ENCODE data around the gene SLC25A21.
"Not testable (repeated sequence)": the region's sequence is repeated elsewhere in the genome, so short reads cannot be mapped to it uniquely, and the experiment has no call there.

Gene SLC25A21

GRCh38 chr14:37209617-37210016 is 37.2 kb upstream of the SLC25A21 start:
- not testable (repeated sequence) for H3K27me3 ChIP-seq (ENCODE audit: insufficient read depth, low read length, poor library complexity); H2BK15ac ChIP-seq (replicated peaks; ENCODE audit: low read depth); H3K79me1 ChIP-seq (ENCODE audit: low read length); H3K4me2 ChIP-seq (ENCODE audit: low read length); H4K8ac ChIP-seq (ENCODE audit: low read depth, low read length); H2AK5ac ChIP-seq (ENCODE audit: low read length); H3K27ac ChIP-seq (ENCODE audit: low read depth, low read length); H3K4me1 ChIP-seq (ENCODE audit: control insufficient read depth, low read depth, low read length); H3K36me3 ChIP-seq (ENCODE audit: control insufficient read depth, insufficient read depth, low read length); H3K4ac ChIP-seq (ENCODE audit: low read depth, low read length); H2BK5ac ChIP-seq (ENCODE audit: low read length); H2BK120ac ChIP-seq (ENCODE audit: low read depth, low read length); DNase-seq; H3K23ac ChIP-seq (ENCODE audit: low read length); H3K18ac ChIP-seq (ENCODE audit: low read length); H3K79me2 ChIP-seq (ENCODE audit: control insufficient read depth, insufficient read depth, low read length); H3K9ac ChIP-seq (ENCODE audit: low read length); H3K4me3 ChIP-seq (ENCODE audit: low read length); H3K56ac ChIP-seq (ENCODE audit: low read length); H4K5ac ChIP-seq (ENCODE audit: low read length)
- WGBS (ENCODE audit: extremely low coverage, insufficient coverage, low lambda C conversion rate), result no CpG with 5 or more reads among the region's 2 CpGs

DNA sequence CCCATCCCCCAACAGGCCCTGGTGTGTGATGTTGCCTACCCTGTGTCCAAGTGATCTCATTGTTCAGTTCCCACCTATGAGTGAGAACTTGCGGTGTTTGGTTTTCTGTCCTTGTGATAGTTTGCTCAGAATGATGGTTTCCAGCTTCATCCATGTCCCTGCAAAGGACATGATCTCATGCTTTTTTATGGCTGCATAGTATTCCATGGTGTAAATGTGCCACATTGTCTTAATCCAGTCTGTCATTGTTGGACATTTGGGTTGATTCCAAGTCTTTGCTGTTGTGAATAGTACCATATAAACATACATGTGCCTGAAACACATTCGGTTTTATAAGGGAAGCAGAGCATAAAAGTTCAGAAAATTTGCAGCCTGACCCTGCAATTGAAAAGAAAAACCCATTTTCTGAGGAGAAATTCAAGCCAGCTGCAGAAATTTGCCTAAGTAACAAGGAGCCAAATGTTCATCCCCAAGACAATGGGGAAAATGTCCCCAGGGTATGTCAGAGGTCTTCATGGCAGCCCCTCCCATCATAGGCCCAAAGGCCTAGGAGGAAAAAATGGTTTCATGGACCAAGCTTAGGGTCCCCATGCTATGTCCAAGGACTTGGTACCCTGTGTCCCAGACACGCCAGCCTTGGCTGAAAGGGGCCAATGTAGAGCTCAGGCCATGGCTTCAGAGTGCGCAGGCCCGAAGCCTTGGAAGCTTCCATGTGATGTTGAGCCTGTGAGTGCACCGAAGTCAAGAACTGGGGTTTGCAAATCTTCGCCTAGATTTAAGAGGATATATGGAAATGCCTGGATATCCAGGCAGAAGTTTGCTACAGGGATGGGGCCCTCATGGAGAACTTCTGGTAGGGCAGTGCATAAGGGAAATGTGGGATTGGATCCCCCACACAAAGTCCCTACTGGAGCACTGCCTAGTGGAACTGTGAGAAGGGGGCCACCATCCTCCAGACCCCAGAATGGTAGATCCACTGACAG is 33.5 kb upstream of the SLC25A21 start:
- H3K79me1 ChIP-seq (ENCODE audit: low read length); H3K18ac ChIP-seq (ENCODE audit: low read length); H3K9ac ChIP-seq (ENCODE audit: low read length); H2BK15ac ChIP-seq (replicated peaks; ENCODE audit: low read depth); H3K79me2 ChIP-seq (ENCODE audit: control insufficient read depth, insufficient read depth, low read length); H4K8ac ChIP-seq (ENCODE audit: low read depth, low read length); H3K36me3 ChIP-seq (ENCODE audit: control insufficient read depth, insufficient read depth, low read length); H3K4me3 ChIP-seq (ENCODE audit: low read length); H2BK5ac ChIP-seq (ENCODE audit: low read length); H2AK5ac ChIP-seq (ENCODE audit: low read length); H3K23ac ChIP-seq (ENCODE audit: low read length); H3K4ac ChIP-seq (ENCODE audit: low read depth, low read length); H4K5ac ChIP-seq (ENCODE audit: low read length); H3K56ac ChIP-seq (ENCODE audit: low read length); H3K4me1 ChIP-seq (ENCODE audit: control insufficient read depth, low read depth, low read length); H3K4me2 ChIP-seq (ENCODE audit: low read length); H2BK120ac ChIP-seq (ENCODE audit: low read depth, low read length); H3K27ac ChIP-seq (ENCODE audit: low read depth, low read length); H3K27me3 ChIP-seq (ENCODE audit: insufficient read depth, low read length, poor library complexity): not testable (repeated sequence)
- WGBS (ENCODE audit: extremely low coverage, insufficient coverage, low lambda C conversion rate), result no CpG with 5 or more reads among the region's 7 CpGs
- peak; percentile 19 for DNase-seq

DNA sequence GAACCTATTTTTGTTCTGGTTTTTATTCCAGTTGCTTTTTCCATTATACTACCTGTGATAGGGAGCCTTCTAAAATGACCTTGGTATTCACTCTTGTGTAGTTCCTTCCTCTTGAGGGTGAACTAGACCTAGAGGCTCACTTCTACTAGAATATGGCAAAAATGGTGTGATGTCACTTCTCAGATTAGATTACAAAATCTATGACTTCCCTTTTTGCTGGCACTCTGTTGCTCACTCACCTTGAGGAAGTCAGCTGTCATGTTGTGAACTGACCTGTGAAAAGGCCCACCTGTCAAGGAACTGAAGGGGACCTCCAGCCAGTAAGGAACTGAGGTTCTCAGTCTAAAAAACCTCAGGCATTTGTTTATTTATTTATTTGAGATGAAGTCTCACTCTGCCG is 31.0 kb upstream of the SLC25A21 start:
- Histone ChIP-seq H3K9ac (ENCODE audit: low read length) (no peak overlapping the region), H3K18ac (ENCODE audit: low read length) (no peak overlapping the region), H2BK120ac (ENCODE audit: low read depth, low read length) (no peak overlapping the region), H3K23ac (ENCODE audit: low read length) (no peak overlapping the region), H2AK5ac (ENCODE audit: low read length) (no peak overlapping the region), H3K4me3 (ENCODE audit: low read length) (no peak overlapping the region), H3K79me2 (ENCODE audit: control insufficient read depth, insufficient read depth, low read length) (no peaks in the 10 kb centered on the region), H3K27ac (ENCODE audit: low read depth, low read length) (no peak overlapping the region), H3K4me1 (ENCODE audit: control insufficient read depth, low read depth, low read length) (no peaks in the 10 kb centered on the region), H3K79me1 (ENCODE audit: low read length) (peaks cover 2% of the 10 kb centered on the region), H2BK15ac (replicated peaks; ENCODE audit: low read depth) (no peak overlapping the region), H3K4me2 (ENCODE audit: low read length) (no peak overlapping the region), H3K56ac (ENCODE audit: low read length) (no peak overlapping the region), H3K36me3 (ENCODE audit: control insufficient read depth, insufficient read depth, low read length) (no peaks in the 10 kb centered on the region), H3K27me3 (ENCODE audit: insufficient read depth, low read length, poor library complexity) (no peaks in the 10 kb centered on the region), H3K4ac (ENCODE audit: low read depth, low read length) (no peak overlapping the region), H4K8ac (ENCODE audit: low read depth, low read length) (no peak overlapping the region), H4K5ac (ENCODE audit: low read length) (no peak overlapping the region), H2BK5ac (ENCODE audit: low read length) (no peak overlapping the region)
- no peak for DNase-seq
- WGBS (ENCODE audit: extremely low coverage, insufficient coverage, low lambda C conversion rate), result no CpG with 5 or more reads among the region's 1 CpG

DNA sequence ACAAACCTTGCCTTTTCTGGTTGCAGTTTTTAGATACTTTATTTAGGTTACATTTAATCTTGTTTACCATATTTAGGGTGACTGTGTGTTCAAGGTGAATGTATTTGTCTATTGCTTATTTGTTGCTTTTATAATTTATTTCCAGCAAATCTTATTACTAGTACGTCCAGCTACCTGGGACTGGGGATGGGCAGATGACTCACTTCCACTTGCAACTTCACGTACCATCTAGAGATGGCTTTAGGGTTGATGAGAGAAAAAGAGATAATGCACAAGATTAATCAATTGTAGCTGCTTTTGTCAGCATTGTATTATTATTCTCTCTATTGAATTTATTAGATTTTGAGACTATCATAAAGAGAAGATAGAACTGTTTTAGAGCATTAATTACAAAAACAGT is 30.4 kb upstream of the SLC25A21 start:
- WGBS (ENCODE audit: extremely low coverage, insufficient coverage, low lambda C conversion rate), result no CpG with 5 or more reads among the region's 2 CpGs
- peaks cover 2% of the 10 kb centered on the region for H3K79me1 ChIP-seq (ENCODE audit: low read length)

DNA sequence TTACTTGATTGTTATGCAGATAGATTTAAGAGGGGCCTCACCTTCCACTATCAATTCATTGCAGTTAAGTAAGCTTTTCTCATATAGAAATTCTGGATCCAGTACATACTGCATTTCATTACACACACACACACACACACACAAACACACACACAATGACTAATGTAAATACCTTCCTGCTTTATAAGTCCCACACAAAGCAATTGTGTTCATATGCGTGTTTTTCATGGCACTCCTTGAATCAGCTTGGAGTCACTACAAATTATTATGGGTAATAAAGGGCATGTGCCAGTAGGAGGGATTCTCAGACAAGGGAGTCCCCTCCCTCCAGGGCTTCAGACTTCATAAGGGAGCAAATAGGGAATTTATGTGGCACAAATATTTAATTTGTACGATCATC is 29.9 kb upstream of the SLC25A21 start:
- no peak overlapping the region for H3K4me2 ChIP-seq (ENCODE audit: low read length)
- H2BK120ac ChIP-seq (ENCODE audit: low read depth, low read length), result no peak overlapping the region
- no peak for DNase-seq
- no peak overlapping the region for H3K23ac ChIP-seq (ENCODE audit: low read length)
- no CpG with 5 or more reads among the region's 2 CpGs for WGBS (ENCODE audit: extremely low coverage, insufficient coverage, low lambda C conversion rate)
- H2BK15ac ChIP-seq (replicated peaks; ENCODE audit: low read depth), result no peak overlapping the region
- H3K18ac ChIP-seq (ENCODE audit: low read length), result no peak overlapping the region
- H3K56ac ChIP-seq (ENCODE audit: low read length), result no peak overlapping the region
- no peaks in the 10 kb centered on the region for H3K79me2 ChIP-seq (ENCODE audit: control insufficient read depth, insufficient read depth, low read length)
- H3K4ac ChIP-seq (ENCODE audit: low read depth, low read length), result no peak overlapping the region
- no peak overlapping the region for H3K4me3 ChIP-seq (ENCODE audit: low read length)
- H3K36me3 ChIP-seq (ENCODE audit: control insufficient read depth, insufficient read depth, low read length), result no peaks in the 10 kb centered on the region
- H2BK5ac ChIP-seq (ENCODE audit: low read length), result no peak overlapping the region
- H3K27me3 ChIP-seq (ENCODE audit: insufficient read depth, low read length, poor library complexity), result no peaks in the 10 kb centered on the region
- H2AK5ac ChIP-seq (ENCODE audit: low read length), result no peak overlapping the region
- no peak overlapping the region for H3K27ac ChIP-seq (ENCODE audit: low read depth, low read length)
- H4K5ac ChIP-seq (ENCODE audit: low read length), result no peak overlapping the region
- H4K8ac ChIP-seq (ENCODE audit: low read depth, low read length), result no peak overlapping the region
- no peak overlapping the region for H3K9ac ChIP-seq (ENCODE audit: low read length)
- peaks cover 2% of the 10 kb centered on the region for H3K79me1 ChIP-seq (ENCODE audit: low read length)
- H3K4me1 ChIP-seq (ENCODE audit: control insufficient read depth, low read depth, low read length), result no peaks in the 10 kb centered on the region

More for the DNA sequence above, 30.4 kb upstream of the SLC25A21 start:
- Histone ChIP-seq H3K56ac (ENCODE audit: low read length) (no peak overlapping the region), H3K4me1 (ENCODE audit: control insufficient read depth, low read depth, low read length) (no peaks in the 10 kb centered on the region), H4K5ac (ENCODE audit: low read length) (no peak overlapping the region), H2AK5ac (ENCODE audit: low read length) (no peak overlapping the region), H2BK15ac (replicated peaks; ENCODE audit: low read depth) (no peak overlapping the region), H3K4me3 (ENCODE audit: low read length) (no peak overlapping the region), H3K4me2 (ENCODE audit: low read length) (no peak overlapping the region), H3K79me2 (ENCODE audit: control insufficient read depth, insufficient read depth, low read length) (no peaks in the 10 kb centered on the region), H3K4ac (ENCODE audit: low read depth, low read length) (no peak overlapping the region), H3K36me3 (ENCODE audit: control insufficient read depth, insufficient read depth, low read length) (no peaks in the 10 kb centered on the region), H3K18ac (ENCODE audit: low read length) (no peak overlapping the region), H3K23ac (ENCODE audit: low read length) (no peak overlapping the region), H4K8ac (ENCODE audit: low read depth, low read length) (no peak overlapping the region), H2BK5ac (ENCODE audit: low read length) (no peak overlapping the region), H2BK120ac (ENCODE audit: low read depth, low read length) (no peak overlapping the region), H3K27ac (ENCODE audit: low read depth, low read length) (no peak overlapping the region), H3K9ac (ENCODE audit: low read length) (no peak overlapping the region), H3K27me3 (ENCODE audit: insufficient read depth, low read length, poor library complexity) (no peaks in the 10 kb centered on the region)
- no peak for DNase-seq
